ENCODE results near the gene PAK3. TPM values are rescaled to one million over a fixed set of nuclear protein-coding genes. Genes with fewer than 3 reads are reported as not detected.

PAK3 gene
- total RNA-seq, 1 experiment from 2014 or later: not detected

DNA sequence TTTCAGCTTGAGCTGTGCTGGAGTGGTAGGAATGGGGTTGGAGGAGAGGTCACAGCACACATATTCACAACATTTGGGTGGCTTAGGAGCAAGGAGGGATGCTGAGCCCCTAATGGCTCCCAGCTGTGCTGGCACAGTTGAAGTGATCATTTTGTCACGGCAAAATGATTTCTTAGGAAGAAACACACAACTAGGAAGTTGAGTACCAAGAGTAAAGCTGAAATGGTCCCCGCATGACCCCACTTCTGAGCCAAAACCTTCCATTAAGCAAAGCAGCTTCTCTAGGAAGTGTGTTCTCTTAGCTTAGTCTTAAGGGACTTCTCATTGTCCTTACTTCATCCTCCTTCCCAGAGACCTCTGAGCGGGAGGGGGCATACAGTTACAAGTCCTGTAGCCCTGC is 161.7 kb downstream of the PAK3 start:
- RAD21 ChIA-PET (ENCODE audit: low non-redundant PET in 1 of 2, low total read pairs in 2 of 2, uncharacterized antibody in 2 of 2, unreplicated experiment in 2 of 2): no interaction called here

More for the DNA sequence above, 161.7 kb downstream of the PAK3 start:
- no TSS peak for BruUV-seq (replicated peaks)
- Histone ChIP-seq H3K4me2 (ENCODE audit: low read length) (no peak overlapping the region), H3K27ac (ENCODE audit: low read depth, low read length) (no peak overlapping the region), H3K4me3 (replicated peaks in 1 of 2; ENCODE audit: low read depth in 1 of 2, low read length in 2 of 2) (no peak overlapping the region), H3K36me3 (ENCODE audit: control insufficient read depth in 1 of 2, insufficient read depth in 2 of 2, low read length in 2 of 2) (no peaks in the 10 kb centered on the region), H3K4me1 (ENCODE audit: control insufficient read depth in 1 of 2, insufficient read depth in 2 of 2, low read length in 2 of 2) (peaks cover 0 to 5% of the 10 kb centered on the region in 2 experiments; a peak in 1 of 4 replicates), H2AFZ (ENCODE audit: low read depth, low read length, poor library complexity, severe bottlenecking) (no peak overlapping the region), H3K27me3 (ENCODE audit: insufficient read depth, low read length) (0 out of 2 replicates have a peak, but pooled peaks cover 3% of the 10 kb centered on the region), H3K9me3 (ENCODE audit: control insufficient read depth in 1 of 2, insufficient read depth in 1 of 2, low read depth in 1 of 2, low read length in 2 of 2) (no peaks in the 10 kb centered on the region), H3K9ac (ENCODE audit: low read length) (no peak overlapping the region), H4K20me1 (ENCODE audit: insufficient read depth) (no peaks in the 10 kb centered on the region), H3K79me2 (ENCODE audit: insufficient read depth, low read length) (no peaks in the 10 kb centered on the region), H3K9me2 (ENCODE audit: insufficient read depth) (no peaks in the 10 kb centered on the region)
- ATAC-seq: no peak
- ChIA-PET CTCF (interaction anchor here (1.0 kb wide), 1 partner anchor 404 kb away, joined by 3 read pairs; no protein-coding TSS in a partner anchor), POLR2A (no interaction called here)
- DNase-seq (ENCODE audit: low read depth, low spot score): no peak
- TF ChIP-seq SP1 (IDR thresholded peaks at IDR 0.05; ENCODE audit: low read depth) (no peak), EZH2 (IDR thresholded peaks at IDR 0.05) (no peak), JUND (IDR thresholded peaks at IDR 0.05) (no peak), ELF1 (IDR thresholded peaks at IDR 0.05; ENCODE audit: borderline replicate concordance, low read depth) (no peak), SIN3A (IDR thresholded peaks at IDR 0.05; ENCODE audit: low read depth) (no peak), POLR2AphosphoS5 (IDR thresholded peaks at IDR 0.05; ENCODE audit: low read depth, low read length) (no peak), YY1 (IDR thresholded peaks at IDR 0.05; ENCODE audit: extremely low read depth, insufficient replicate concordance, low read depth, low read length) (no peak), ZNF274 (IDR thresholded peaks at IDR 0.05; ENCODE audit: low read depth, low read length) (no peak), ATF3 (IDR thresholded peaks at IDR 0.05) (no peak), CBX3 (IDR thresholded peaks at IDR 0.05; ENCODE audit: low read depth) (no peak), FOSL1 (IDR thresholded peaks at IDR 0.05; ENCODE audit: low read depth) (no peak), CEBPB (IDR thresholded peaks at IDR 0.05; ENCODE audit: low read depth) (no peak), POLR2A (IDR thresholded peaks at IDR 0.05; ENCODE audit: borderline replicate concordance, extremely low read depth, insufficient read depth, insufficient read length) (no peak), ZFX (IDR thresholded peaks at IDR 0.05) (no peak), EGR1 (IDR thresholded peaks at IDR 0.05; ENCODE audit: low read depth) (no peak), EZH2phosphoT487 (IDR thresholded peaks at IDR 0.05; ENCODE audit: borderline replicate concordance) (no peak), SRF (IDR thresholded peaks at IDR 0.05; ENCODE audit: low read depth) (no peak), TCF7L2 (IDR thresholded peaks at IDR 0.05; ENCODE audit: borderline replicate concordance, extremely low read depth, insufficient read depth, insufficient read length) (no peak)
- TF ChIP-seq, protein P1, sequence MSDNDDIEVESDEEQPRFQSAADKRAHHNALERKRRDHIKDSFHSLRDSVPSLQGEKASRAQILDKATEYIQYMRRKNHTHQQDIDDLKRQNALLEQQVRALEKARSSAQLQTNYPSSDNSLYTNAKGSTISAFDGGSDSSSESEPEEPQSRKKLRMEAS (IDR thresholded peaks at IDR 0.05): no peak
- TF ChIP-seq, protein P2, sequence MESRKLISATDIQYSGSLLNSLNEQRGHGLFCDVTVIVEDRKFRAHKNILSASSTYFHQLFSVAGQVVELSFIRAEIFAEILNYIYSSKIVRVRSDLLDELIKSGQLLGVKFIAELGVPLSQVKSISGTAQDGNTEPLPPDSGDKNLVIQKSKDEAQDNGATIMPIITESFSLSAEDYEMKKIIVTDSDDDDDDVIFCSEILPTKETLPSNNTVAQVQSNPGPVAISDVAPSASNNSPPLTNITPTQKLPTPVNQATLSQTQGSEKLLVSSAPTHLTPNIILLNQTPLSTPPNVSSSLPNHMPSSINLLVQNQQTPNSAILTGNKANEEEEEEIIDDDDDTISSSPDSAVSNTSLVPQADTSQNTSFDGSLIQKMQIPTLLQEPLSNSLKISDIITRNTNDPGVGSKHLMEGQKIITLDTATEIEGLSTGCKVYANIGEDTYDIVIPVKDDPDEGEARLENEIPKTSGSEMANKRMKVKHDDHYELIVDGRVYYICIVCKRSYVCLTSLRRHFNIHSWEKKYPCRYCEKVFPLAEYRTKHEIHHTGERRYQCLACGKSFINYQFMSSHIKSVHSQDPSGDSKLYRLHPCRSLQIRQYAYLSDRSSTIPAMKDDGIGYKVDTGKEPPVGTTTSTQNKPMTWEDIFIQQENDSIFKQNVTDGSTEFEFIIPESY (IDR thresholded peaks at IDR 0.05; ENCODE audit: extremely low read depth, insufficient replicate concordance, low read length): no peak
- intact Hi-C loops (cut with micrococcal nuclease): no loop called here
